Activated CD8-positive, alpha-beta T cell treated with anti-CD3 and anti-CD28 coated beads for 36 hours (primary cell): ENCODE results near the gene PNLIPRP1. TPM values are rescaled to one million over a fixed set of nuclear protein-coding genes. Genes with fewer than 3 reads are reported as not detected.

Experiments
- ATAC-seq: fragments of 200-7000 bp; cut with Tn5 transposase; one replicate; pipeline ENCODE4 v1.10.0; 2021; ENCODE audit warnings: mild to moderate bottlenecking, moderate library complexity
- CTCF ChIA-PET: fragments of 350-600 bp; sonication (Branson Sonifier 250); formaldehyde crosslinking; loops from one replicate; lab custom pipeline; 2021; ENCODE audit warnings: antibody characterized with exemption; lab: Charles Lee
- POLR2A ChIA-PET: fragments of 350-600 bp; sonication (Branson Sonifier 250); formaldehyde crosslinking; loops from one replicate; lab custom pipeline; 2021; ENCODE audit warnings: antibody characterized with exemption; lab: Charles Lee
- DNase-seq: peaks from one replicate; pipeline ENCODE4 v3.0.0-alpha.2; 2020
- H3K27ac Mint-ChIP-seq: one replicate; pipeline ENCODE4 v1.8.0; 2021; ENCODE audit warnings: mild to moderate bottlenecking, mixed read lengths
- H3K27me3 Mint-ChIP-seq: one replicate; pipeline ENCODE4 v1.8.0; 2021; ENCODE audit warnings: mixed read lengths
- H3K36me3 Mint-ChIP-seq: one replicate; pipeline ENCODE4 v1.8.0; 2021; ENCODE audit warnings: low read depth, mixed read lengths
- H3K4me1 Mint-ChIP-seq: one replicate; pipeline ENCODE4 v1.8.0; 2021; ENCODE audit warnings: low read depth, mixed read lengths
- H3K4me3 Mint-ChIP-seq: one replicate; pipeline ENCODE4 v1.8.0; 2021; ENCODE audit warnings: mild to moderate bottlenecking, moderate library complexity, mixed read lengths
- H3K9me3 Mint-ChIP-seq: one replicate; pipeline ENCODE4 v1.8.0; 2021; ENCODE audit warnings: mixed read lengths
- intact Hi-C: fragments of 100-400 bp; cut with micrococcal nuclease; formaldehyde crosslinking; loops from one replicate; pipeline ENCODE4 v1.10.0; 2022
- total RNA-seq, 2 experiments: library from RNA; stranded (reverse); gene quantifications; one replicate each; pipeline ENCODE4 v1.2.3, GENCODE V29; 2021
- TF ChIP-seq, protein P1 (sequence below): fragments of 200-600 bp; IDR thresholded peaks from one replicate; pipeline ENCODE4 v1.8.0; 2022; ENCODE audit warnings: antibody characterized with exemption, mild to moderate bottlenecking

PNLIPRP1 gene
- total RNA-seq, 2 experiments from 2014 or later, result not detected

DNA sequence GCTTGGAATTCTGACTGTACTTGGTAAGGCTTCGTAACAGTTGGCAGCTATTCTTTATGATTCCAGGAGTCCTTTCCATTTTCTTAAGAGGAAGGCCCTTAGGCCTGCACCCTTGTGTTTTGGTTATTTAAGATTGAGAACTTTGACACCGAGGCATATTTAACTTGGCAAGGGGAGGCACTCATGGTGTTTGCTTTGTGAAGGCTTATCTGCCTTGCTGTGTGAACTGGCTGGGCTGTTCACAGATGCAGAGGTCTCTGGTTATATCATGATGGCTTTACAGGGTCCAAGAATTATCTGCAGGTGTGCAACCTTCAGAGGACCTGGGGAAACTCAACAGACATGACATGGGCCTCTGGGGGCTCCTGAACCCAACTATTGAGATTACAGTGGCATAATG is 833 bp upstream of the PNLIPRP1 start:
- ChIA-PET CTCF (interaction anchor here (1.6 kb wide), 1 partner anchor 68 kb away, joined by 4 read pairs; no protein-coding TSS in a partner anchor), POLR2A (no interaction called here)
- Mint-ChIP-seq H3K4me3 (no peak overlapping the region), H3K27ac (no peak overlapping the region), H3K36me3 (no peaks in the 10 kb centered on the region), H3K4me1 (no peaks in the 10 kb centered on the region), H3K9me3 (no peaks in the 10 kb centered on the region), H3K27me3 (no peaks in the 10 kb centered on the region)
- intact Hi-C loops, result no loop called here
- DNase-seq, result no peak
- TF ChIP-seq, protein P1, sequence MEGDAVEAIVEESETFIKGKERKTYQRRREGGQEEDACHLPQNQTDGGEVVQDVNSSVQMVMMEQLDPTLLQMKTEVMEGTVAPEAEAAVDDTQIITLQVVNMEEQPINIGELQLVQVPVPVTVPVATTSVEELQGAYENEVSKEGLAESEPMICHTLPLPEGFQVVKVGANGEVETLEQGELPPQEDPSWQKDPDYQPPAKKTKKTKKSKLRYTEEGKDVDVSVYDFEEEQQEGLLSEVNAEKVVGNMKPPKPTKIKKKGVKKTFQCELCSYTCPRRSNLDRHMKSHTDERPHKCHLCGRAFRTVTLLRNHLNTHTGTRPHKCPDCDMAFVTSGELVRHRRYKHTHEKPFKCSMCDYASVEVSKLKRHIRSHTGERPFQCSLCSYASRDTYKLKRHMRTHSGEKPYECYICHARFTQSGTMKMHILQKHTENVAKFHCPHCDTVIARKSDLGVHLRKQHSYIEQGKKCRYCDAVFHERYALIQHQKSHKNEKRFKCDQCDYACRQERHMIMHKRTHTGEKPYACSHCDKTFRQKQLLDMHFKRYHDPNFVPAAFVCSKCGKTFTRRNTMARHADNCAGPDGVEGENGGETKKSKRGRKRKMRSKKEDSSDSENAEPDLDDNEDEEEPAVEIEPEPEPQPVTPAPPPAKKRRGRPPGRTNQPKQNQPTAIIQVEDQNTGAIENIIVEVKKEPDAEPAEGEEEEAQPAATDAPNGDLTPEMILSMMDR, result no peak
- no peak for ATAC-seq

DNA sequence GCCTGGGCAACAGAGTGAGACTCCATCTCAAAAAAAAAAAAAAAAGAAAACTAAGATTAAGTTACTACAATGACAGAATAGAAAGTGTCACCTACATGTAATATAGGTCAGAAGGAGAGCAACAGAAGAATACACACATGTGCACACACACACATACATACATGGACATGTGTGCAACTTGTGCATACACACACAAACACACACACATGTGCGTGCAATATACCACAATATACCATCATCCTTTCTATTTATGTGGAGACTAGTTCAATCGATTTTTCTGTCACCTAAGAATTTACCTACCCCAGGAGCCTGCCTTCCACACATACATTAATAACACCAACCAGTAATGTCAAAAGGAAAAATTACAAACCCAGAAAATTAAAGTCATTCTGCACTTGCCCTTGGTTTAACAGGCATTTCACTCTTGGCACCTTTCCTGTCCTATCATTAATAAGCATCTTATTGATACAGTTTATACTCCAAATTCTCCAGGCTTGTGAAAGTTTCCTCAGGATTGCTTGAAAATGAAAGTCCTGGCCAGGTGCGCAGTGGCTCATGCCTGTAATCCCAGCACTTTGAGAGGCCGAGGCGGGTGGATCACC is 2.5 kb downstream of the PNLIPRP1 start:
- no peaks in the 10 kb centered on the region for H3K27me3 Mint-ChIP-seq
- H3K4me1 Mint-ChIP-seq, result no peaks in the 10 kb centered on the region
- H3K9me3 Mint-ChIP-seq, result no peaks in the 10 kb centered on the region
- ATAC-seq (no peak), DNase-seq (no peak)
- no peak overlapping the region for H3K4me3 Mint-ChIP-seq
- ChIA-PET CTCF (no interaction called here), POLR2A (no interaction called here)
- intact Hi-C loops, result no loop called here
- no peaks in the 10 kb centered on the region for H3K36me3 Mint-ChIP-seq
- TF ChIP-seq, protein P1, result no peak
- H3K27ac Mint-ChIP-seq, result no peak overlapping the region

DNA sequence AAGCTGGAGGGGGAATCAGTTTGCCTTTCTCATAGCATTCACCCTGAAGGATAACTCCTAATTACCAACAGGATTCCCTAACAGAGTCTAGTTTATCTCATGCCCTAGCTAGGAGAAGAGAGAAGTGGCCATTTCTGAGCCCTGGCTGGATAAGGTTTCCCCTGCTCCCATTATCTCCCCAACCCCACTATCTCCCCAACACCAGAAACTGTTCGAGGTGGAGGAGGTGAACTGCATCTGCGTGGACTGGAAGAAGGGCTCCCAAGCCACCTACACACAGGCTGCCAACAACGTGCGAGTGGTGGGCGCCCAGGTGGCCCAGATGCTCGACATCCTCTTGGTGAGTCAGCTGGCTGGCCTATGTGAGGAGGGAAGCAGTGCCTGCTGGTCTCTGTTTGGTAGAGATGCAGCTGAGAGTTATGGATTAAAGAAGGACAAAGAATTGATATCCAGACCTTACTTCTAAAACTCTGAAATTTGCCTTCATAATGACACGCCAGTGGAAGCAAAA is 3.8 kb downstream of the PNLIPRP1 start:
- DNase-seq, result no peak
- TF ChIP-seq, protein P1, result no peak
- H3K4me1 Mint-ChIP-seq, result no peaks in the 10 kb centered on the region
- intact Hi-C loops, result no loop called here
- ChIA-PET CTCF (no interaction called here), POLR2A (no interaction called here)
- H3K27ac Mint-ChIP-seq, result no peak overlapping the region
- H3K36me3 Mint-ChIP-seq, result no peaks in the 10 kb centered on the region
- H3K4me3 Mint-ChIP-seq, result no peak overlapping the region
- H3K27me3 Mint-ChIP-seq, result no peaks in the 10 kb centered on the region
- no peak for ATAC-seq
- H3K9me3 Mint-ChIP-seq, result no peaks in the 10 kb centered on the region

DNA sequence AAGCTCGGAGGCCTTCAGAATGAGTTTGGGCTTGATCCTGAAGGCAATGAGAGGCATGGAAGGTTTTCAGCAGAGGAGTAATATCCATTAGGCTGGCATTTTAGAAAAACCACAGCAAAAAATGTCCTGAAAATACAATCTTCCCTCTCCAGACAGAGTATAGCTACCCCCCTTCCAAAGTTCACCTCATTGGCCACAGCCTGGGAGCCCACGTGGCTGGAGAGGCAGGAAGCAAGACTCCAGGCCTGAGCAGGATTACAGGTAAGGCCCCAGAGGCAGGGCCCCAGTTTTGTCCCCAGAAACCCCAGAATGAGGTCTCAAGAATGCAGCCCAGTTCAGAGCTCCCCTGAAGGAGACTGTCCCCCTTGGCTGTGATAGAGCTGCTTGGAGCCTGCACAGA is 5.3 kb downstream of the PNLIPRP1 start:
- no peaks in the 10 kb centered on the region for H3K27me3 Mint-ChIP-seq
- CTCF ChIA-PET, result interaction anchor here (1.0 kb wide), 1 partner anchor 86 kb away, joined by 3 read pairs; no protein-coding TSS in a partner anchor

DNA sequence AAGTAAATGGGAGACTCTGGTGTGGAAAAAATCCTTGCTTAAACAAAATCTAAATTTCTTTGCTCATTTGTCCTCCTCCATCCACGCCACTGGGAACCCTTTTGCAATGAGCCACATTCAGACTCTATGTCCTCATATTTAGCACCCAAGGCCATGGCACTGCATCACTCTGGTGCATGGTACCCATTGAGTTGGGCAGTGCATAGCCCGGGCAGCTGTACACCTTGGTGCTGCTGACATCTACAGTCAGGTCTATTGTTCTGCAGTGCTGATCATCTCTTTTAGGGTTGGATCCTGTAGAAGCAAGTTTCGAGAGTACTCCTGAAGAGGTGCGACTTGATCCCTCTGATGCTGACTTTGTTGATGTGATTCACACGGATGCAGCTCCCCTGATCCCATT is 6.8 kb downstream of the PNLIPRP1 start:
- intact Hi-C loops, result no loop called here
- ChIA-PET CTCF (no interaction called here), POLR2A (no interaction called here)
- Mint-ChIP-seq H3K9me3 (no peaks in the 10 kb centered on the region), H3K4me3 (no peak overlapping the region), H3K36me3 (no peaks in the 10 kb centered on the region), H3K27ac (no peak overlapping the region), H3K4me1 (no peaks in the 10 kb centered on the region), H3K27me3 (no peaks in the 10 kb centered on the region)
- TF ChIP-seq, protein P1, result no peak
- no peak for ATAC-seq
- no peak for DNase-seq

More for the DNA sequence above, 5.3 kb downstream of the PNLIPRP1 start:
- no peak overlapping the region for H3K27ac Mint-ChIP-seq
- H3K36me3 Mint-ChIP-seq, result no peaks in the 10 kb centered on the region
- no peak overlapping the region for H3K4me3 Mint-ChIP-seq
- H3K4me1 Mint-ChIP-seq, result no peaks in the 10 kb centered on the region
- POLR2A ChIA-PET, result no interaction called here
- ATAC-seq (no peak), DNase-seq (no peak)
- TF ChIP-seq, protein P1, result no peak
- H3K9me3 Mint-ChIP-seq, result no peaks in the 10 kb centered on the region
- intact Hi-C loops, result no loop called here
